Stimulated activated memory B cell treated with anti-CD40 and anti-IgM and Interleukin-4, amounts not matched to agents 10 μg/mL and 1 μg/mL and 100 μg/mL, for 72 hours (primary cell): ENCODE measurements around the gene CELF5.
A peak's percentile ranks its signal among the peaks of the same experiment; 100 is the strongest.
"Not testable (repeated sequence)": the region's sequence is repeated elsewhere in the genome, so short reads cannot be mapped to it uniquely, and the experiment has no call there.

Experiments
- ATAC-seq: fragments of 150-1000 bp; cut with Tn5 transposase; 2 replicates; pipeline ENCODE4 v1.10.0; 2021
- H3K27ac Mint-ChIP-seq: one replicate; pipeline ENCODE4 v1.8.0; 2022; ENCODE audit warnings: mild to moderate bottlenecking, mixed read lengths
- H3K27me3 Mint-ChIP-seq: one replicate; pipeline ENCODE4 v1.8.0; 2022; ENCODE audit warnings: mixed read lengths
- H3K36me3 Mint-ChIP-seq: one replicate; pipeline ENCODE4 v1.8.0; 2022; ENCODE audit warnings: mixed read lengths
- H3K4me1 Mint-ChIP-seq: one replicate; pipeline ENCODE4 v1.8.0; 2022; ENCODE audit warnings: mixed read lengths
- H3K4me3 Mint-ChIP-seq: one replicate; pipeline ENCODE4 v1.8.0; 2022; ENCODE audit warnings: mild to moderate bottlenecking, moderate library complexity, mixed read lengths
- H3K9me3 Mint-ChIP-seq: one replicate; pipeline ENCODE4 v1.8.0; 2022; ENCODE audit warnings: mixed read lengths

CELF5 gene

GRCh38 chr19:3334749-3335430, 110.4 kb downstream of the CELF5 start:
- H3K4me3 Mint-ChIP-seq, H3K27ac Mint-ChIP-seq, H3K36me3 Mint-ChIP-seq, H3K9me3 Mint-ChIP-seq, H3K4me1 Mint-ChIP-seq, ATAC-seq: not testable (repeated sequence)
- H3K27me3 Mint-ChIP-seq: peaks cover 53% of the 10 kb centered on the region

GRCh38 chr19:3335431-3336350, 111.2 kb downstream of the CELF5 start:
- H3K27me3 Mint-ChIP-seq: peaks cover 61% of the 10 kb centered on the region
- H3K36me3 Mint-ChIP-seq: no peaks in the 10 kb centered on the region
- ATAC-seq: no peak
- no peak overlapping the region for H3K4me3 Mint-ChIP-seq
- no peak overlapping the region for H3K27ac Mint-ChIP-seq
- peaks cover 6% of the 10 kb centered on the region for H3K4me1 Mint-ChIP-seq
- peaks cover 8% of the 10 kb centered on the region for H3K9me3 Mint-ChIP-seq

DNA sequence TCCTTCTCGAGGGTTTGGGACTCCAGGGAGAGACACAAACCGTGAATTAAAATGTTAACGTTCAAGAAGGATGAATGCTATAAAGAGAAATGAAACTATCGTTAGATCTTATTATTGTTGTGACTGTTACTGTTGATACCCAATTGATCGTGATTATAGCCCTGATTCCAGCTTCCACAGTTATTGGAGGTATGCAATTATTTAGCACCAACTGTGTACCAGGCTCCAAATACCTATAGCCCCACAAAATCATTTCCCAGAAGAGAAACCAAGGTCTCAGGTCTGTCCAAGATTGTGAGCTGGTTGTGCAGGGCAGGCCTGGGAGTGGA, 111.9 kb downstream of the CELF5 start:
- Mint-ChIP-seq H3K27ac (no peak overlapping the region), H3K9me3 (peaks cover 8% of the 10 kb centered on the region), H3K36me3 (no peaks in the 10 kb centered on the region), H3K4me3 (no peak overlapping the region), H3K4me1 (peaks cover 6% of the 10 kb centered on the region), H3K27me3 (peaks cover 67% of the 10 kb centered on the region)
- ATAC-seq: no peak

- peaks cover 73% of the 10 kb centered on the region for H3K27me3 Mint-ChIP-seq
- H3K4me3 Mint-ChIP-seq: no peak overlapping the region
- peaks cover 8% of the 10 kb centered on the region for H3K9me3 Mint-ChIP-seq
- H3K36me3 Mint-ChIP-seq: no peaks in the 10 kb centered on the region
- no peak for ATAC-seq
- peaks cover 6% of the 10 kb centered on the region for H3K4me1 Mint-ChIP-seq
- no peak overlapping the region for H3K27ac Mint-ChIP-seq
Observed at GRCh38 chr19:3336680-3337523, 112.4 kb downstream of the CELF5 start.

GRCh38 chr19:3338541-3339181, 114.2 kb downstream of the CELF5 start:
- peaks cover 6% of the 10 kb centered on the region for H3K4me1 Mint-ChIP-seq

GRCh38 chr19:3340340-3340739, 115.9 kb downstream of the CELF5 start:
- ATAC-seq: no peak
- H3K27me3 Mint-ChIP-seq: peaks cover 78% of the 10 kb centered on the region
- H3K27ac Mint-ChIP-seq: no peak overlapping the region
- H3K4me1 Mint-ChIP-seq: peaks cover 6% of the 10 kb centered on the region
- no peaks in the 10 kb centered on the region for H3K36me3 Mint-ChIP-seq
- no peak overlapping the region for H3K4me3 Mint-ChIP-seq
- no peaks in the 10 kb centered on the region for H3K9me3 Mint-ChIP-seq

More at GRCh38 chr19:3338541-3339181, 114.2 kb downstream of the CELF5 start:
- Mint-ChIP-seq H3K4me3 (no peak overlapping the region), H3K27ac (no peak overlapping the region), H3K36me3 (no peaks in the 10 kb centered on the region), H3K27me3 (peaks cover 79% of the 10 kb centered on the region), H3K9me3 (no peaks in the 10 kb centered on the region)
- ATAC-seq: peak; percentile 24

- Mint-ChIP-seq H3K27ac (no peak overlapping the region), H3K9me3 (no peaks in the 10 kb centered on the region), H3K4me1 (peaks cover 6% of the 10 kb centered on the region), H3K27me3 (peaks cover 71% of the 10 kb centered on the region), H3K36me3 (no peaks in the 10 kb centered on the region), H3K4me3 (no peak overlapping the region)
- ATAC-seq: no peak
Observed at GRCh38 chr19:3342246-3342645, 117.8 kb downstream of the CELF5 start.

- H3K4me3 Mint-ChIP-seq, H3K4me1 Mint-ChIP-seq, ATAC-seq, H3K9me3 Mint-ChIP-seq, H3K36me3 Mint-ChIP-seq, H3K27ac Mint-ChIP-seq: not testable (repeated sequence)
- H3K27me3 Mint-ChIP-seq: peaks cover 67% of the 10 kb centered on the region
Observed at GRCh38 chr19:3342962-3343361, 118.5 kb downstream of the CELF5 start.

GRCh38 chr19:3343619-3344502, 119.4 kb downstream of the CELF5 start:
- no peak overlapping the region for H3K27ac Mint-ChIP-seq
- peak; percentile 79 for ATAC-seq
- H3K4me3 Mint-ChIP-seq: no peak overlapping the region
- no peaks in the 10 kb centered on the region for H3K36me3 Mint-ChIP-seq
- H3K9me3 Mint-ChIP-seq: no peaks in the 10 kb centered on the region
- peaks cover 60% of the 10 kb centered on the region for H3K27me3 Mint-ChIP-seq
- H3K4me1 Mint-ChIP-seq: peaks cover 2% of the 10 kb centered on the region

DNA sequence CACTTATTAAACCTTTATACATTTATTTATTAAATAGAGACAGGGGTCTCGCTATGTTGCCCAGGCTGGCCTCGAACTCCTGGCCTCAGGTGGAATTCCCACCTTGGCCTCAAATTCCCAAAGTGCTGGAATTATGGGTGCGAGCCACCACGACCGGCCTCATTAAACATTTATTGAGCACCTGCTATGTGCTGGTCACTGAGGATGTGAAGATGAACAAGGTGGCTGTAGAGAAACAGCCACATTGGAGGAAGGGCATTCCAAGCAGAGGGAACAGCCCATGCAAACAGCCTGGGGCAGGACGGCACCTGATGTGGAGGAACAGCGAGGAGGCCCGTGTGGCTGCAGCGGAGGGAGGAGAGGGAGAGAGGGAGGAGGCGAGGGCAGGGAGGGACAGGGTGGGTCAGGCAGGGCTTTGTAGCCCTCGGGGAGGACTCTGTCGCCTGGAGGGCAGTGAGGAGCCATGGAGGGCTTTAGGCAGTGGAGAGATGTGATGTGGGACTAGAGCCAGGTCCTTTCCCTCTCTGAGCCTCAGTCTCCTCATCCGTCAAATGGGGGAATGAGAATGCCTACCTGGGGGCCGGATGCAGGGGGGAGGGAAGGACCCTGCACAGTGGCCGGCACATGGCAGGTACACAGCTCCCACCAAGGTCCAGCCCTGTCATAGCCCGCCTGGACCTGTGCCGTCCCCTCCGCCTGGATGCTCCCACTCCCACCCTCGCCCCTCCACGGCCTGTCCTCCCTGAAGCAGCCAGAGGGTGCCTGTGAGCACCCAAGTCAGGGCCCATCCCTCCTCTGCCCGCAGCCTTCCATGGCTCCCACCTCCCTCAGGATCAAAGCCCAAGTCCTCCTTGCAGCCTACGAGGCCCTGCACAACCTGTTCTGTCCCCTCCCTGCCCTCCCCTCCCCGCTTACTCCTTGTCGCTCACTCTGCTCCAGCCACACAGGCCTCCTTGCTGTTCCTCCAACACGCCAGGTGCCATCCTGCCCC, 120.4 kb downstream of the CELF5 start:
- Mint-ChIP-seq H3K27ac (no peak overlapping the region), H3K4me3 (no peak overlapping the region), H3K4me1 (no peaks in the 10 kb centered on the region), H3K9me3 (no peaks in the 10 kb centered on the region), H3K27me3 (peaks cover 49% of the 10 kb centered on the region), H3K36me3 (no peaks in the 10 kb centered on the region)
- ATAC-seq: no peak

DNA sequence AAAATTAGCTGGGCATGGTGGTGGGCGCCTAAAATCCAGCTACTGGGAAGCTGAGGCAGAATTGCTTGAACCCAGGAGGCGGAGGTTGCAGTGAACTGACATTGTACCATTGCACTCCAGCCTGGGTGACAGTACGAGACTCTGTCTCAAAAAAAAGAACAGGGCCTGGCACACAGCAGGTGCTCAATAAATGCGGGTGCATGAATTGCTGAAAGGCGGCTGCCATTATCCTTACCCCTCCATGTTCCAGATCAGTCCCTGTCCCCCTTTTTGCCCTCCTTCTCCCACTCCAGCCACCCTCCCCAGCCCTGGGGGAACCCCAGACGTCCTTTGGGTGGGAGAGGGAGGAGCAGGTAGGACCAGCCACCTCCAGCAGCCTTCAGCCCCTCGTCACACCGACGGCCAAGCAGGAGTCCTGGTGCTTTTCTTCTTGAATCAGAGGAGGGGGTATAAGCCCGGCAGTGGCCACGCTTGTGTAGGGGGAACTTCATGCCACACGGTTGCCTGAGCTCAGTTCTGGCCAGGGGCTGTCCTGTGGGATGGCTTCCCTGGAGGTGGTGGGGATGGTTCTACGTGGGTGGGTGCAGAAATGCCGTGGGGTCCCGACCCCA, 121.5 kb downstream of the CELF5 start:
- ATAC-seq: no peak
- H3K36me3 Mint-ChIP-seq: no peaks in the 10 kb centered on the region
- no peaks in the 10 kb centered on the region for H3K4me1 Mint-ChIP-seq
- no peaks in the 10 kb centered on the region for H3K9me3 Mint-ChIP-seq
- no peak overlapping the region for H3K4me3 Mint-ChIP-seq
- no peak overlapping the region for H3K27ac Mint-ChIP-seq
- peaks cover 39% of the 10 kb centered on the region for H3K27me3 Mint-ChIP-seq
